BJ (cell line): ENCODE data around the gene BAIAP2. TPM values are rescaled to one million over a fixed set of nuclear protein-coding genes. Genes with fewer than 3 reads are reported as not detected.
"Not testable (repeated sequence)": the region's sequence is repeated elsewhere in the genome, so short reads cannot be mapped to it uniquely, and the experiment has no call there.

ENCODE experiments used
- CTCF ChIA-PET: fragments of 350-600 bp; formaldehyde crosslinking; extraction: SDS; loops from one replicate; lab custom pipeline; 2021; ENCODE audit warnings: antibody characterized with exemption, inconsistent platforms; lab: Yijun Ruan, JAX
- POLR2A ChIA-PET: fragments of 300-600 bp; sonication (Branson Sonifier 250); formaldehyde crosslinking; extraction: SDS; loops from one replicate; lab custom pipeline; 2021; ENCODE audit warnings: antibody characterized with exemption; lab: Charles Lee
- DNase-seq: peaks from one replicate; pipeline ENCODE4 v3.0.0-alpha.2; 2011; ENCODE audit warnings: low read depth
- H3K27me3 ChIP-seq: 2 replicates; pipeline ENCODE4 v1.6.0; 2011; ENCODE audit warnings: low read length; ENCODE audit not compliant: control insufficient read depth, insufficient read depth
- H3K36me3 ChIP-seq: 2 replicates; pipeline ENCODE4 v1.5.1; 2011; ENCODE audit warnings: low read length; ENCODE audit not compliant: control insufficient read depth, insufficient read depth
- H3K4me3 ChIP-seq: 2 replicates; pipeline ENCODE4 v1.5.1; 2011; ENCODE audit warnings: low read depth, mild to moderate bottlenecking, control low read depth, low read length
- CTCF ChIP-seq: IDR thresholded peaks from 2 replicates; pipeline ENCODE4 v1.5.1; 2011; ENCODE audit warnings: low read depth, mild to moderate bottlenecking, control low read depth, inconsistent platforms, low read length, moderate library complexity; ENCODE audit not compliant: insufficient read depth
- polyA plus RNA-seq: library from polyadenylated mRNA; depleted of rRNA; stranded (reverse); fragments of >200 nt; gene quantifications from 2 replicates; pipeline ENCODE4 v1.2.3, GENCODE V29; 2011

Gene BAIAP2
- polyA plus RNA-seq, 1 experiment: 12.1 TPM

GRCh38 chr17:81148986-81149533 lies 114.1 kb downstream of the BAIAP2 start:
- TF ChIP-seq CTCF: no peak
- DNase-seq: no peak
- Histone ChIP-seq H3K27me3 (peaks cover 3% of the 10 kb centered on the region; the same call in 1 of the 2 replicates), H3K4me3 (no peak overlapping the region), H3K36me3 (no peaks in the 10 kb centered on the region)
- ChIA-PET CTCF (interaction anchor here (0.7 to 0.9 kb wide), 2 partner anchors 92 to 336 kb away, joined by 3 read pairs; no protein-coding TSS in a partner anchor), POLR2A (no interaction called here)

GRCh38 chr17:81150377-81151077 lies 115.6 kb downstream of the BAIAP2 start:
- POLR2A ChIA-PET: no interaction called here
- Histone ChIP-seq H3K27me3 (peaks cover 4% of the 10 kb centered on the region; the same call in 1 of the 2 replicates), H3K4me3 (no peak overlapping the region), H3K36me3 (no peaks in the 10 kb centered on the region)
- CTCF ChIA-PET: no interaction called here
- no peak for DNase-seq
- TF ChIP-seq CTCF: no peak

- CTCF ChIA-PET: interaction anchor here (5.4 kb wide), 1 partner anchor 9 kb away, joined by 30 read pairs; no protein-coding TSS in a partner anchor
- no peak for TF ChIP-seq CTCF
- Histone ChIP-seq H3K27me3 (peaks cover 4% of the 10 kb centered on the region; the same call in 1 of the 2 replicates), H3K36me3 (no peaks in the 10 kb centered on the region), H3K4me3 (no peak overlapping the region)
- no peak for DNase-seq
- POLR2A ChIA-PET: no interaction called here
These were observed 116.3 kb downstream of the BAIAP2 start for GRCh38 chr17:81151278-81151677.

GRCh38 chr17:81152288-81152828 lies 117.4 kb downstream of the BAIAP2 start:
- Histone ChIP-seq H3K27me3 (peaks cover 4% of the 10 kb centered on the region; the same call in 1 of the 2 replicates), H3K4me3 (no peak overlapping the region), H3K36me3 (no peaks in the 10 kb centered on the region)
- ChIA-PET POLR2A (no interaction called here), CTCF (interaction anchor here (5.4 kb wide), 1 partner anchor 10 kb away, joined by 30 read pairs; no protein-coding TSS in a partner anchor)
- no peak for DNase-seq
- TF ChIP-seq CTCF: no peak

GRCh38 chr17:81153340-81153803 lies 118.4 kb downstream of the BAIAP2 start:
- POLR2A ChIA-PET: no interaction called here
- no peak for DNase-seq
- no peak for TF ChIP-seq CTCF
- 0 out of 2 replicates have a peak, but pooled peaks cover 4% of the 10 kb centered on the region for H3K27me3 ChIP-seq
- H3K36me3 ChIP-seq: no peaks in the 10 kb centered on the region
- H3K4me3 ChIP-seq: no peak overlapping the region
- CTCF ChIA-PET: interaction anchor here (1.0 to 5.4 kb wide), 3 partner anchors 11 to 22 kb away, joined by 3 to 30 read pairs (median 3); no protein-coding TSS in a partner anchor

- POLR2A ChIA-PET, DNase-seq, H3K36me3 ChIP-seq, H3K4me3 ChIP-seq, H3K27me3 ChIP-seq: not testable (repeated sequence)
- CTCF ChIA-PET: interaction anchor here (0.6 to 5.4 kb wide), 3 partner anchors 12 to 66 kb away, joined by 3 to 30 read pairs (median 5); no protein-coding TSS in a partner anchor
These were observed 119.1 kb downstream of the BAIAP2 start for GRCh38 chr17:81154016-81154415.
